Glutamatergic neuron (in vitro differentiated cells): ENCODE results near the gene SMARCB1. TPM values are rescaled to one million over a fixed set of nuclear protein-coding genes. Genes with fewer than 3 reads are reported as not detected.

Experiments used
- DNase-seq: peaks from one replicate; pipeline ENCODE4 v3.0.0; 2022
- H3K27ac Mint-ChIP-seq: one replicate; pipeline ENCODE4 v1.8.0; 2020; ENCODE audit warnings: mild to moderate bottlenecking, mixed read lengths, inconsistent platforms; ENCODE audit not compliant: unreplicated experiment
- H3K27me3 Mint-ChIP-seq: one replicate; pipeline ENCODE4 v1.8.0; 2020; ENCODE audit warnings: mild to moderate bottlenecking, moderate library complexity, mixed read lengths, inconsistent platforms; ENCODE audit not compliant: unreplicated experiment
- H3K36me3 Mint-ChIP-seq: one replicate; pipeline ENCODE4 v1.8.0; 2020; ENCODE audit warnings: mild to moderate bottlenecking, mixed read lengths, inconsistent platforms; ENCODE audit not compliant: unreplicated experiment
- H3K4me1 Mint-ChIP-seq: one replicate; pipeline ENCODE4 v1.8.0; 2020; ENCODE audit warnings: mild to moderate bottlenecking, low read depth, mixed read lengths, inconsistent platforms; ENCODE audit not compliant: unreplicated experiment
- H3K4me3 Mint-ChIP-seq: one replicate; pipeline ENCODE4 v1.8.0; 2020; ENCODE audit warnings: mild to moderate bottlenecking, mixed read lengths, inconsistent platforms; ENCODE audit not compliant: unreplicated experiment
- H3K9me3 Mint-ChIP-seq: one replicate; pipeline ENCODE4 v1.8.0; 2020; ENCODE audit warnings: mild to moderate bottlenecking, moderate library complexity, mixed read lengths, inconsistent platforms; ENCODE audit not compliant: unreplicated experiment
- CTCF ChIP-seq: fragments of 200-600 bp; sonication (generic); IDR thresholded peaks from one replicate; pipeline ENCODE4 v1.5.0; 2021; ENCODE audit not compliant: partially characterized antibody, unreplicated experiment
- total RNA-seq: library from RNA; stranded (reverse); fragmentation: NEBNext Ultra II Directional; extraction: Animal tissue kit (Norgen Biotek cat#: 25700); gene quantifications from one replicate; pipeline ENCODE4 v1.2.1, GENCODE V29; 2021; ENCODE audit not compliant: unreplicated experiment

Gene SMARCB1
- total RNA-seq, 1 donor from 2014 or later, result 227 TPM

GRCh38 chr22:23764899-23765881 is 21.6 kb upstream of the SMARCB1 start:
- DNase-seq, result no peak
- H3K36me3 Mint-ChIP-seq, result no peaks in the 10 kb centered on the region
- TF ChIP-seq CTCF, result no peak

GRCh38 chr22:23767303-23767672 is 19.5 kb upstream of the SMARCB1 start:
- no peaks in the 10 kb centered on the region for H3K36me3 Mint-ChIP-seq
- peaks cover 5% of the 10 kb centered on the region for H3K4me1 Mint-ChIP-seq
- peaks cover 9% of the 10 kb centered on the region for H3K27me3 Mint-ChIP-seq
- DNase-seq, result peak; percentile 58
- no peak for TF ChIP-seq CTCF
- no peak overlapping the region for H3K27ac Mint-ChIP-seq
- peaks cover 2% of the 10 kb centered on the region for H3K9me3 Mint-ChIP-seq
- peak overlapping the region; percentile 67 for H3K4me3 Mint-ChIP-seq

More at GRCh38 chr22:23764899-23765881, 21.6 kb upstream of the SMARCB1 start:
- H3K27me3 Mint-ChIP-seq, result peaks cover 8% of the 10 kb centered on the region
- peak overlapping the region; percentile 62 for H3K27ac Mint-ChIP-seq
- peak overlapping the region; percentile 52 for H3K4me3 Mint-ChIP-seq
- peaks cover 2% of the 10 kb centered on the region for H3K9me3 Mint-ChIP-seq
- H3K4me1 Mint-ChIP-seq, result peaks cover 4% of the 10 kb centered on the region

GRCh38 chr22:23767673-23768548 is 18.9 kb upstream of the SMARCB1 start, which contains the start of gene CHCHD10:
TSS of gene CHCHD10 (minus strand) at chr22:23767972. CDS start at chr22:23767874, 98 bp downstream.
- Mint-ChIP-seq H3K36me3 (no peaks in the 10 kb centered on the region), H3K27me3 (peaks cover 8% of the 10 kb centered on the region), H3K27ac (peak within 1 kb of the TSS; percentile 80), H3K9me3 (peaks cover 2% of the 10 kb centered on the region), H3K4me3 (peak within 1 kb of the TSS; percentile 83), H3K4me1 (peaks cover 5% of the 10 kb centered on the region)
- TF ChIP-seq CTCF, result peak; percentile 91
- peak; percentile 95 for DNase-seq

GRCh38 chr22:23769321-23769965 is 17.3 kb upstream of the SMARCB1 start:
- no peak for TF ChIP-seq CTCF
- Mint-ChIP-seq H3K4me1 (peaks cover 10% of the 10 kb centered on the region), H3K9me3 (peaks cover 7% of the 10 kb centered on the region), H3K36me3 (no peaks in the 10 kb centered on the region), H3K27me3 (peaks cover 11% of the 10 kb centered on the region), H3K27ac (no peak overlapping the region), H3K4me3 (no peak overlapping the region)
- no peak for DNase-seq
